ENCODE data around the gene ADGRL4.

GRCh38 chr1:78996791-78997190 is 9.7 kb downstream of the ADGRL4 start:
- TF ChIP-seq CTCF (IDR thresholded peaks at IDR 0.05) (no peak), POLR2A (IDR thresholded peaks at IDR 0.05) (no peak), EP300 (IDR thresholded peaks at IDR 0.05) (no peak)
